GM12878 (cell line): Measurements from ENCODE around the gene CDCA5. TPM values are rescaled to one million over a fixed set of nuclear protein-coding genes. Genes with fewer than 3 reads are reported as not detected.

Source experiments
- ATAC-seq: fragments of 200-7000 bp; cut with Tn5 transposase; 3 replicates; pipeline ENCODE4 v1.9.1; 2020; ENCODE audit warnings: mild to moderate bottlenecking, moderate library complexity
- BruUV-seq: library from RNA; stranded (reverse); fragments of 400-500 nt; replicated peaks from 2 replicates; lab custom pipeline; 2021; lab: Mats Ljungman, UMichigan
- CTCF ChIA-PET: fragments of 300-600 bp; sonication (Branson Sonifier 250); formaldehyde crosslinking; extraction: SDS; loops from one replicate; lab custom pipeline; 2021; ENCODE audit warnings: inconsistent platforms; lab: Yijun Ruan, JAX
- POLR2A ChIA-PET: fragments of 350-600 bp; formaldehyde crosslinking; extraction: SDS; loops from one replicate; lab custom pipeline; 2021; ENCODE audit warnings: inconsistent platforms; lab: Charles Lee
- RAD21 ChIA-PET: fragments of 300-600 bp; sonication (Branson Sonifier 250); formaldehyde crosslinking; loops from one replicate; lab custom pipeline; 2023; ENCODE audit warnings: antibody characterized with exemption; ENCODE audit not compliant: unreplicated experiment; lab: Charles Lee
- SMC1A ChIA-PET: fragments of 300-600 bp; sonication (Branson Sonifier 250); formaldehyde crosslinking; loops from one replicate; lab custom pipeline; 2023; ENCODE audit not compliant: unreplicated experiment, uncharacterized antibody; lab: Charles Lee
- DNase-seq: peaks from one replicate; pipeline ENCODE4 v3.0.0-alpha.2; 2011; ENCODE audit warnings: low read depth, low spot score
- FAIRE-seq: peaks from 3 replicates; lab custom pipeline; 2011; peaks lifted over from hg19 to GRCh38; lab: Jason Lieb, UNC
- H2AFZ ChIP-seq: 2 replicates; pipeline ENCODE4 v1.6.0; 2011; ENCODE audit warnings: low read depth, low read length, control low read depth; ENCODE audit not compliant: control insufficient read depth
- H3K27ac ChIP-seq: 2 replicates; pipeline ENCODE4 v1.5.1; 2011; ENCODE audit warnings: control low read depth; ENCODE audit not compliant: control insufficient read depth, insufficient read depth
- H3K27me3 ChIP-seq, 2 experiments: replicated peaks in 1 of 2; 2 replicates each; pipeline versions ENCODE4 v1.6.0 to v1.6.1; 2011; ENCODE audit warnings: low read length in 1 of 2; ENCODE audit not compliant: control insufficient read depth in 2 of 2, insufficient read depth in 2 of 2
- H3K36me3 ChIP-seq, 2 experiments: 2 replicates each; pipeline ENCODE4 v1.5.1; 2011; ENCODE audit warnings: low read length in 1 of 2; ENCODE audit not compliant: control insufficient read depth in 2 of 2, insufficient read depth in 2 of 2
- H3K4me1 ChIP-seq: 2 replicates; pipeline ENCODE4 v1.6.1; 2011; ENCODE audit warnings: mild to moderate bottlenecking, low read length, moderate library complexity, mixed read lengths; ENCODE audit not compliant: control insufficient read depth, insufficient read depth
- H3K4me2 ChIP-seq: 2 replicates; pipeline ENCODE4 v1.6.0; 2011; ENCODE audit warnings: control low read depth; ENCODE audit not compliant: control insufficient read depth, insufficient read depth
- H3K4me3 ChIP-seq: fragments of 200-600 bp; sonication (generic); 2 replicates; pipeline ENCODE4 v1.5.1; 2016
- H3K79me2 ChIP-seq: 2 replicates; pipeline ENCODE4 v1.6.0; 2011; ENCODE audit warnings: low read length; ENCODE audit not compliant: control insufficient read depth, insufficient read depth
- H3K9ac ChIP-seq: 2 replicates; pipeline ENCODE4 v1.8.0; 2011; ENCODE audit warnings: low read length, control low read depth, mixed read lengths; ENCODE audit not compliant: control insufficient read depth, insufficient read depth
- H3K9me3 ChIP-seq: replicated peaks from 3 replicates; pipeline ENCODE4 v1.5.1; 2011; ENCODE audit warnings: mild to moderate bottlenecking, low read length; ENCODE audit not compliant: control insufficient read depth, insufficient read depth
- H4K20me1 ChIP-seq: 2 replicates; pipeline ENCODE4 v1.6.0; 2011; ENCODE audit not compliant: control insufficient read depth, insufficient read depth
- BRCA1 ChIP-seq: IDR thresholded peaks from 2 replicates; pipeline ENCODE4 v1.6.1; 2011; ENCODE audit warnings: low read depth, low read length, improper control_type of control experiment
- CREB1 ChIP-seq: IDR thresholded peaks from 2 replicates; pipeline ENCODE4 v1.6.1; 2012; ENCODE audit warnings: low read depth, mild to moderate bottlenecking, inconsistent platforms
- EED ChIP-seq: sonication (generic); IDR thresholded peaks from 2 replicates; pipeline ENCODE4 v1.6.1; 2016; ENCODE audit warnings: antibody characterized with exemption, low read depth
- PAX5 ChIP-seq: IDR thresholded peaks from 2 replicates; pipeline ENCODE4 v1.6.1; 2011; ENCODE audit warnings: low read depth, low read length, borderline replicate concordance
- RELB ChIP-seq: fragments of 450-650 bp; IDR thresholded peaks from 2 replicates; pipeline ENCODE4 v1.6.1; 2017; ENCODE audit warnings: low read depth, mild to moderate bottlenecking, moderate library complexity
- SMC3 ChIP-seq: IDR thresholded peaks from 2 replicates; pipeline ENCODE4 v1.6.1; 2011; ENCODE audit warnings: low read length, improper control_type of control experiment, borderline replicate concordance
- SRF ChIP-seq, 2 experiments: IDR thresholded peaks; 2 replicates each; pipeline ENCODE4 v1.6.1; 2011; ENCODE audit warnings: low read depth in 2 of 2, low read length in 2 of 2, mild to moderate bottlenecking in 1 of 2, moderate library complexity in 1 of 2
- WGBS: methylation state at CpG from one replicate; pipeline ENCODE4 v1.1.6; 2016; ENCODE audit warnings: low lambda C conversion rate; ENCODE audit not compliant: insufficient replicate concordance, insufficient coverage; ENCODE audit errors: missing lambda C conversion rate; 5-methylcytosine and 5-hydroxymethylcytosine counted together
- in situ Hi-C: fragments of 300-500 bp; cut with MboI; formaldehyde crosslinking; loops from 9 replicates; pipeline ENCODE4 v1.14.3; 2018; ENCODE audit warnings: mixed read lengths
- intact Hi-C: fragments of 100-400 bp; cut with micrococcal nuclease; formaldehyde crosslinking; loops from one replicate; pipeline ENCODE4 v1.14.2; 2022; ENCODE audit not compliant: unreplicated experiment
- polyA plus RNA-seq, 11 experiments: library from polyadenylated mRNA; depleted of rRNA in 4 of 11; unstranded in 6 of 11; stranded (reverse) in 5 of 11; fragments of >200 nt; fragmentation: Nextera tagmentation in 4 of 11; fragmentation: Illumina TruSeq in 1 of 11; extraction: Ambion mirVana in 4 of 11; extraction: Trizol in 1 of 11; gene quantifications; 1 replicate in 1 of 11; 2 replicates in 10 of 11; pipeline versions ENCODE4 v1.2.1 to v1.2.3, GENCODE V29; 2011 to 2016; ENCODE audit warnings: inconsistent platforms in 2 of 11, missing spikeins in 2 of 11, low read depth in 1 of 11
- total RNA-seq, 4 experiments: library from RNA; depleted of rRNA in 3 of 4; stranded (reverse); fragments of >200 nt in 3 of 4; fragmentation: Illumina TruSeq in 1 of 4; extraction: Trizol in 1 of 4; gene quantifications; 2 replicates each; pipeline versions ENCODE4 v1.2.1 to v1.2.3, GENCODE V29; 2013 to 2021

The CDCA5 gene
- total and polyA plus RNA-seq, 10 of the 15 experiments (the other 5 are each of a cell fraction or from before 2014, with no cell fraction given), result 21.2 to 107 (median 64.9) TPM

GRCh38 chr11:65078151-65078550 is 5.7 kb downstream of the CDCA5 start (continued):
- TF ChIP-seq RELB (0 out of 2 replicates have a peak, but pooled peaks have one; percentile 16), BRCA1 (no peak), SRF (IDR thresholded peaks at IDR 0.05; ENCODE audit: low read depth in 2 of 2, low read length in 2 of 2) (no peak), EED (no peak)

GRCh38 chr11:65077451-65077850 is 6.4 kb downstream of the CDCA5 start:
- no peak overlapping the region for H3K4me2 ChIP-seq
- ChIA-PET RAD21 (interaction anchor here (3.0 kb wide), 1 partner anchor 37 kb away, joined by 8 read pairs; the partner anchor contains the start of gene SAC3D1), CTCF (interaction anchor here (1.0 to 2.2 kb wide), 2 partner anchors 38 to 65 kb away, joined by 3 to 4 read pairs; no protein-coding TSS in a partner anchor), POLR2A (interaction anchor here (1.2 kb wide), 2 partner anchors 43 to 49 kb away, joined by 3 read pairs; no protein-coding TSS in a partner anchor), SMC1A (interaction anchor here (1.3 to 2.3 kb wide), 3 partner anchors 9 to 64 kb away, joined by 3 to 9 read pairs (median 3); no protein-coding TSS in a partner anchor)
- H3K79me2 ChIP-seq, result peaks cover 42% of the 10 kb centered on the region
- no peak overlapping the region for H2AFZ ChIP-seq
- H3K36me3 ChIP-seq, result peaks cover 5 to 13% of the 10 kb centered on the region in 2 experiments; a peak in 3 of 4 replicates
- in situ Hi-C loops, result no loop called here
- no TSS peak for BruUV-seq
- H4K20me1 ChIP-seq, result no peaks in the 10 kb centered on the region
- ATAC-seq (no peak), FAIRE-seq (no peak), DNase-seq (no peak)
- no peak overlapping the region for H3K27ac ChIP-seq
- intact Hi-C loops, result loop anchor here (5.0 kb wide), 1 partner anchor 35 kb away; the partner anchor contains the start of gene SAC3D1
- TF ChIP-seq CREB1, result no peak
- TF ChIP-seq SMC3, result no peak
- TF ChIP-seq PAX5, result no peak
- H3K4me3 ChIP-seq, result no peak overlapping the region
- 72% methylated on average over 4 of the region's 4 CpGs for WGBS
- no peak overlapping the region for H3K9ac ChIP-seq
- peaks cover 32% of the 10 kb centered on the region for H3K4me1 ChIP-seq
- no peaks in the 10 kb centered on the region for H3K27me3 ChIP-seq
- H3K9me3 ChIP-seq, result no peaks in the 10 kb centered on the region
